ENCODE data around the gene SDK2.

DNA sequence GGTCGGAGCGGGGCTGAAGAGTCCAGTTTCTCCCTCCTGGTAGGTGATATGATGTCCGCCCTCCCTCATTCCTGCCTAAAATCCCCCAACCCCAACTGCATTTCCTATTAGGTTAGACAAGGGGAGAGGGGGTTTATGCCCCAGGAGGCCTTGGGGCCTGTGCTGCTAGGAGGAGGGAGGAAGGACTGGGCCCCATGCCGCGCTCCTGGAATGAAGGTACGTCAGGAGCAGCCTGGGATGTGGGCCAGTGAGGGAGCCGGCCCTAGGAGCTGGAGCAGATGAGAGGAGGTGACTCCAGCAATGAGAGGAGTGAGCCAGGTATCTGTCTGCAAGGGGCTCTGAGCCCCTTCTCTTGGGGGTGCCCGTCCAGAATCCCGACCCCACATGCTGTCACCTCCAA lies 285.6 kb downstream of the SDK2 start:
- TF ChIP-seq, protein P1, sequence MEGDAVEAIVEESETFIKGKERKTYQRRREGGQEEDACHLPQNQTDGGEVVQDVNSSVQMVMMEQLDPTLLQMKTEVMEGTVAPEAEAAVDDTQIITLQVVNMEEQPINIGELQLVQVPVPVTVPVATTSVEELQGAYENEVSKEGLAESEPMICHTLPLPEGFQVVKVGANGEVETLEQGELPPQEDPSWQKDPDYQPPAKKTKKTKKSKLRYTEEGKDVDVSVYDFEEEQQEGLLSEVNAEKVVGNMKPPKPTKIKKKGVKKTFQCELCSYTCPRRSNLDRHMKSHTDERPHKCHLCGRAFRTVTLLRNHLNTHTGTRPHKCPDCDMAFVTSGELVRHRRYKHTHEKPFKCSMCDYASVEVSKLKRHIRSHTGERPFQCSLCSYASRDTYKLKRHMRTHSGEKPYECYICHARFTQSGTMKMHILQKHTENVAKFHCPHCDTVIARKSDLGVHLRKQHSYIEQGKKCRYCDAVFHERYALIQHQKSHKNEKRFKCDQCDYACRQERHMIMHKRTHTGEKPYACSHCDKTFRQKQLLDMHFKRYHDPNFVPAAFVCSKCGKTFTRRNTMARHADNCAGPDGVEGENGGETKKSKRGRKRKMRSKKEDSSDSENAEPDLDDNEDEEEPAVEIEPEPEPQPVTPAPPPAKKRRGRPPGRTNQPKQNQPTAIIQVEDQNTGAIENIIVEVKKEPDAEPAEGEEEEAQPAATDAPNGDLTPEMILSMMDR (IDR thresholded peaks at IDR 0.05), result no peak
- TF ChIP-seq POLR2A (IDR thresholded peaks at IDR 0.05), result peak in 1 of 3 donors; percentile 21
